CD4-positive, CD25-positive, alpha-beta regulatory T cell (primary cell): ENCODE measurements around the gene PDE4B. TPM values are rescaled to one million over a fixed set of nuclear protein-coding genes. Genes with fewer than 3 reads are reported as not detected.

Experiments
- ATAC-seq, 2 donors: fragments of 150-1000 bp; cut with Tn5 transposase; one replicate each; pipeline ENCODE4 v1.10.0; 2021; ENCODE audit warnings: low read depth in 2 of 2, moderate number of reproducible peaks in 2 of 2, moderate library complexity in 1 of 2
- DNase-seq, 3 donors: peaks; one replicate each; pipeline versions ENCODE4 v3.0.0 to v3.0.0-alpha.2; 2012 to 2022; ENCODE audit warnings: mixed read lengths in 1 of 3
- H3K27ac ChIP-seq: one replicate; pipeline ENCODE4 v1.7.0; 2013; ENCODE audit warnings: mild to moderate bottlenecking, low read length; ENCODE audit not compliant: insufficient read depth, poor library complexity, severe bottlenecking
- H3K27me3 ChIP-seq: one replicate; pipeline ENCODE4 v1.7.0; 2013; ENCODE audit warnings: low read length; ENCODE audit not compliant: control insufficient read depth, insufficient read depth
- H3K36me3 ChIP-seq: one replicate; pipeline ENCODE4 v1.7.0; 2013; ENCODE audit warnings: mild to moderate bottlenecking, low read length, moderate library complexity; ENCODE audit not compliant: control insufficient read depth, insufficient read depth
- H3K4me1 ChIP-seq: 2 replicates; pipeline ENCODE4 v1.7.0; 2013; ENCODE audit warnings: mild to moderate bottlenecking, low read length; ENCODE audit not compliant: insufficient read depth, control insufficient read depth, poor library complexity, severe bottlenecking
- H3K4me3 ChIP-seq: one replicate; pipeline ENCODE4 v1.7.0; 2013; ENCODE audit warnings: low read depth, mild to moderate bottlenecking, low read length, moderate library complexity
- H3K9me3 ChIP-seq, 2 experiments: 1 replicate in 1 of 2; 2 replicates in 1 of 2; pipeline ENCODE4 v1.7.0; 2013; ENCODE audit warnings: low read length in 2 of 2, mild to moderate bottlenecking in 1 of 2, moderate library complexity in 1 of 2; ENCODE audit not compliant: control insufficient read depth in 2 of 2
- H3K27ac Mint-ChIP-seq, 3 donors: one replicate each; pipeline ENCODE4 v1.8.0; 2020 to 2022; ENCODE audit warnings: mild to moderate bottlenecking in 3 of 3, mixed read lengths in 3 of 3, moderate library complexity in 2 of 3
- H3K27me3 Mint-ChIP-seq: one replicate; pipeline ENCODE4 v1.8.0; 2022; ENCODE audit warnings: mild to moderate bottlenecking, mixed read lengths
- H3K36me3 Mint-ChIP-seq: one replicate; pipeline ENCODE4 v1.8.0; 2020; ENCODE audit warnings: mixed read lengths
- H3K4me1 Mint-ChIP-seq, 4 donors: one replicate each; pipeline ENCODE4 v1.8.0; 2020 to 2022; ENCODE audit warnings: mixed read lengths in 4 of 4, mild to moderate bottlenecking in 1 of 4
- H3K4me3 Mint-ChIP-seq, 4 donors: one replicate each; pipeline ENCODE4 v1.8.0; 2020 to 2022; ENCODE audit warnings: mild to moderate bottlenecking in 4 of 4, mixed read lengths in 4 of 4, moderate library complexity in 3 of 4
- H3K9me3 Mint-ChIP-seq, 7 donors: one replicate each; pipeline ENCODE4 v1.8.0; 2020 to 2022; ENCODE audit warnings: mixed read lengths in 7 of 7, mild to moderate bottlenecking in 3 of 7, moderate library complexity in 2 of 7
- polyA plus RNA-seq, 4 donors: library from polyadenylated mRNA; unstranded; fragments of 300-500 nt; fragmentation: Illumina TruSeq; gene quantifications; one replicate each; pipeline ENCODE4 v1.2.3, GENCODE V29; 2021
- total RNA-seq: library from RNA; stranded (reverse); gene quantifications from one replicate; pipeline ENCODE4 v1.2.3, GENCODE V29; 2022

PDE4B gene
- total and polyA plus RNA-seq, 5 donors from 2014 or later = 63.9 to 200 (median 75.4) TPM

GRCh38 chr1:66176012-66176715 lies 383.5 kb downstream of the PDE4B start:
- Histone ChIP-seq H3K9me3 (no peaks in the 10 kb centered on the region), H3K27ac (no peak overlapping the region), H3K4me1 (no peaks in the 10 kb centered on the region), H3K27me3 (no peaks in the 10 kb centered on the region), H3K4me3 (no peak overlapping the region), H3K36me3 (no peaks in the 10 kb centered on the region)
- ATAC-seq (no peak), DNase-seq (no peak)
- no peaks in the 10 kb centered on the region for H3K36me3 Mint-ChIP-seq
- H3K27ac Mint-ChIP-seq = no peak overlapping the region
- H3K4me3 Mint-ChIP-seq = no peak overlapping the region
- peaks cover 12% of the 10 kb centered on the region for H3K27me3 Mint-ChIP-seq
- H3K9me3 Mint-ChIP-seq = no peaks in the 10 kb centered on the region
- H3K4me1 Mint-ChIP-seq = peaks cover 6 to 21% (median 10%) of the 10 kb centered on the region in 4 donors

- H3K9me3 Mint-ChIP-seq = no peaks in the 10 kb centered on the region
- no peak overlapping the region for H3K27ac Mint-ChIP-seq
- H3K36me3 ChIP-seq = no peaks in the 10 kb centered on the region
- H3K4me3 ChIP-seq = no peak overlapping the region
- no peaks in the 10 kb centered on the region for H3K36me3 Mint-ChIP-seq
- peaks cover 9% of the 10 kb centered on the region for H3K27me3 Mint-ChIP-seq
- H3K27me3 ChIP-seq = no peaks in the 10 kb centered on the region
- H3K4me3 Mint-ChIP-seq = no peak overlapping the region
- H3K4me1 ChIP-seq = peaks cover 5% of the 10 kb centered on the region
- no peaks in the 10 kb centered on the region for H3K9me3 ChIP-seq
- ATAC-seq (peak in 1 of 2 donors; percentile 47), DNase-seq (no peak)
- H3K4me1 Mint-ChIP-seq = peaks cover 12 to 28% (median 12%) of the 10 kb centered on the region in 4 donors
- H3K27ac ChIP-seq = no peak overlapping the region
Observed at GRCh38 chr1:66176832-66177231, 384.1 kb downstream of the PDE4B start.

GRCh38 chr1:66177510-66177909 lies 384.8 kb downstream of the PDE4B start:
- H3K27ac Mint-ChIP-seq = no peak overlapping the region
- H3K4me3 ChIP-seq = no peak overlapping the region
- H3K27me3 ChIP-seq = no peaks in the 10 kb centered on the region
- H3K4me3 Mint-ChIP-seq = no peak overlapping the region
- H3K9me3 ChIP-seq = no peaks in the 10 kb centered on the region
- no peak overlapping the region for H3K27ac ChIP-seq
- DNase-seq (no peak), ATAC-seq (no peak)
- H3K27me3 Mint-ChIP-seq = peaks cover 6% of the 10 kb centered on the region
- H3K4me1 ChIP-seq = peaks cover 11% of the 10 kb centered on the region
- no peaks in the 10 kb centered on the region for H3K36me3 Mint-ChIP-seq
- no peaks in the 10 kb centered on the region for H3K9me3 Mint-ChIP-seq
- no peaks in the 10 kb centered on the region for H3K36me3 ChIP-seq
- peaks cover 13 to 34% (median 16%) of the 10 kb centered on the region in 4 donors for H3K4me1 Mint-ChIP-seq

- Histone ChIP-seq H3K27ac (peak overlapping the region; percentile 60), H3K9me3 (no peaks in the 10 kb centered on the region), H3K4me1 (peaks cover 29% of the 10 kb centered on the region), H3K4me3 (peak overlapping the region; percentile 58), H3K36me3 (no peaks in the 10 kb centered on the region), H3K27me3 (no peaks in the 10 kb centered on the region)
- H3K4me3 Mint-ChIP-seq = peak overlapping the region in 3 of 4 donors; percentile 42 to 73 (median 64)
- peaks cover 22 to 46% (median 29%) of the 10 kb centered on the region in 4 donors for H3K4me1 Mint-ChIP-seq
- no peaks in the 10 kb centered on the region for H3K27me3 Mint-ChIP-seq
- H3K36me3 Mint-ChIP-seq = no peaks in the 10 kb centered on the region
- ATAC-seq (peak in 1 of 2 donors; percentile 36), DNase-seq (peak in 2 of 3 donors; percentile 32 to 74)
- H3K9me3 Mint-ChIP-seq = peaks cover 0 to 3% (median 0%) of the 10 kb centered on the region in 7 donors
- peak overlapping the region in 2 of 3 donors; percentile 31 to 42 for H3K27ac Mint-ChIP-seq
Observed at GRCh38 chr1:66182026-66182425, 389.3 kb downstream of the PDE4B start.

- H3K4me3 Mint-ChIP-seq = peak overlapping the region; percentile 22 to 44 (median 36)
- peaks cover 0 to 3% (median 0%) of the 10 kb centered on the region in 7 donors for H3K9me3 Mint-ChIP-seq
- H3K36me3 Mint-ChIP-seq = no peaks in the 10 kb centered on the region
- peaks cover 22 to 45% (median 29%) of the 10 kb centered on the region in 4 donors for H3K4me1 Mint-ChIP-seq
- DNase-seq (peak; percentile 33 to 80 (median 57)), ATAC-seq (peak; percentile 89 to 91)
- H3K4me1 ChIP-seq = peaks cover 29% of the 10 kb centered on the region
- no peaks in the 10 kb centered on the region for H3K9me3 ChIP-seq
- peak overlapping the region; percentile 60 for H3K27ac ChIP-seq
- no peaks in the 10 kb centered on the region for H3K27me3 ChIP-seq
- no peaks in the 10 kb centered on the region for H3K36me3 ChIP-seq
- H3K27me3 Mint-ChIP-seq = no peaks in the 10 kb centered on the region
- peak overlapping the region; percentile 58 for H3K4me3 ChIP-seq
- peak overlapping the region; percentile 1 to 80 (median 80) for H3K27ac Mint-ChIP-seq
Observed at GRCh38 chr1:66182551-66183178, 390.0 kb downstream of the PDE4B start.

GRCh38 chr1:66183400-66183799 lies 390.7 kb downstream of the PDE4B start:
- Mint-ChIP-seq H3K27me3 (no peaks in the 10 kb centered on the region), H3K36me3 (no peaks in the 10 kb centered on the region), H3K27ac (peak overlapping the region; percentile 1 to 80 (median 80)), H3K9me3 (peaks cover 0 to 3% (median 0%) of the 10 kb centered on the region in 7 donors), H3K4me1 (peaks cover 22 to 45% (median 29%) of the 10 kb centered on the region in 4 donors), H3K4me3 (peak overlapping the region; percentile 7 to 44 (median 32))
- no peaks in the 10 kb centered on the region for H3K9me3 ChIP-seq
- no peaks in the 10 kb centered on the region for H3K27me3 ChIP-seq
- peaks cover 29% of the 10 kb centered on the region for H3K4me1 ChIP-seq
- no peak for ATAC-seq
- peak overlapping the region; percentile 58 for H3K4me3 ChIP-seq
- DNase-seq = peak in 1 of 3 donors; percentile 51
- H3K36me3 ChIP-seq = no peaks in the 10 kb centered on the region
- peak overlapping the region; percentile 60 for H3K27ac ChIP-seq

- DNase-seq = no peak
- Histone ChIP-seq H3K4me3 (no peak overlapping the region), H3K27ac (no peak overlapping the region), H3K4me1 (no peaks in the 10 kb centered on the region), H3K9me3 (no peaks in the 10 kb centered on the region), H3K27me3 (no peaks in the 10 kb centered on the region), H3K36me3 (no peaks in the 10 kb centered on the region)
- Mint-ChIP-seq H3K9me3 (peaks cover 0 to 6% (median 1%) of the 10 kb centered on the region in 7 donors), H3K4me3 (no peak overlapping the region), H3K27ac (no peak overlapping the region), H3K4me1 (no peaks in the 10 kb centered on the region), H3K36me3 (peaks cover 3% of the 10 kb centered on the region), H3K27me3 (peaks cover 9% of the 10 kb centered on the region)
- ATAC-seq = no peak
Observed at GRCh38 chr1:66197120-66197519, 404.4 kb downstream of the PDE4B start.
